WTC11 (cell line): ENCODE data around the gene LHPP.

Experiments used
- ATF1 ChIP-seq: sonication (generic); formaldehyde crosslinking; IDR thresholded peaks from 2 replicates; pipeline ENCODE4 v1.8.1; 2023; ENCODE audit warnings: mild to moderate bottlenecking, moderate library complexity, missing genetic modification reagents
- ATF3 ChIP-seq: sonication (generic); formaldehyde crosslinking; conservative IDR thresholded peaks from 2 replicates; pipeline ENCODE4 v1.8.1; 2022; ENCODE audit warnings: mild to moderate bottlenecking, missing genetic modification reagents
- CREB1 ChIP-seq: sonication (generic); formaldehyde crosslinking; IDR thresholded peaks from 2 replicates; pipeline ENCODE4 v1.8.0; 2023; ENCODE audit warnings: mild to moderate bottlenecking, missing genetic modification reagents
- CTCF ChIP-seq: fragments of 200-600 bp; IDR thresholded peaks from 2 replicates; pipeline ENCODE4 v1.8.0; 2022; ENCODE audit warnings: antibody characterized with exemption
- E2F4 ChIP-seq: sonication (generic); formaldehyde crosslinking; IDR thresholded peaks from 2 replicates; pipeline ENCODE4 v1.8.1; 2022; ENCODE audit warnings: low read depth, mild to moderate bottlenecking, moderate library complexity, missing genetic modification reagents, borderline replicate concordance
- NFYB ChIP-seq: sonication (generic); formaldehyde crosslinking; conservative IDR thresholded peaks from 2 replicates; pipeline ENCODE4 v1.8.0; 2022; ENCODE audit warnings: low read depth, missing genetic modification reagents
- SMAD4 ChIP-seq: sonication (generic); formaldehyde crosslinking; IDR thresholded peaks from 2 replicates; pipeline ENCODE4 v1.8.0; 2022; ENCODE audit warnings: mild to moderate bottlenecking, missing genetic modification reagents
- ZBTB21 ChIP-seq: sonication (generic); formaldehyde crosslinking; IDR thresholded peaks from 2 replicates; pipeline ENCODE4 v1.8.1; 2023; ENCODE audit warnings: mild to moderate bottlenecking, missing genetic modification reagents, borderline replicate concordance
- ZNF138 ChIP-seq: sonication (generic); formaldehyde crosslinking; conservative IDR thresholded peaks from 2 replicates; pipeline ENCODE4 v1.8.1; 2022; ENCODE audit warnings: mild to moderate bottlenecking, moderate library complexity, missing genetic modification reagents
- ZNF263 ChIP-seq: sonication (generic); formaldehyde crosslinking; IDR thresholded peaks from 2 replicates; pipeline ENCODE4 v1.8.1; 2022; ENCODE audit warnings: low read depth, mild to moderate bottlenecking, moderate library complexity, missing genetic modification reagents
- ZNF416 ChIP-seq: fragments of 250-450 bp; sonication (Bioruptor Pico); IDR thresholded peaks from 2 replicates; pipeline ENCODE4 v1.9.0; 2021; ENCODE audit warnings: mild to moderate bottlenecking, inconsistent platforms

GRCh38 chr10:124482236-124482800, 20.7 kb downstream of the LHPP start:
- TF ChIP-seq ATF3 (CRISPR knock-in tag) = no peak
- TF ChIP-seq CTCF = no peak
- TF ChIP-seq CREB1 (CRISPR knock-in tag) = no peak
- TF ChIP-seq ZBTB21 (CRISPR knock-in tag) = no peak
- TF ChIP-seq ZNF263 (CRISPR knock-in tag) = no peak
- no peak for TF ChIP-seq ZNF138 (CRISPR knock-in tag)
- no peak for TF ChIP-seq ZNF416 (CRISPR knock-in tag)
- TF ChIP-seq SMAD4 (CRISPR knock-in tag) = no peak
- no peak for TF ChIP-seq E2F4 (CRISPR knock-in tag)
- no peak for TF ChIP-seq NFYB
- TF ChIP-seq ATF1 (CRISPR knock-in tag) = no peak
